ENCODE measurements around the gene ASPN. TPM values are rescaled to one million over a fixed set of nuclear protein-coding genes. Genes with fewer than 3 reads are reported as not detected.

The ASPN gene
- total RNA-seq, 2 experiments from 2014 or later = not detected

GRCh38 chr9:92492781-92493401 is 10.6 kb upstream of the ASPN start:
- Mint-ChIP-seq H3K36me3 (ENCODE audit: low read depth) (no peaks in the 10 kb centered on the region), H3K27ac (no peak overlapping the region), H3K27me3 (no peaks in the 10 kb centered on the region), H3K9me3 (no peaks in the 10 kb centered on the region), H3K4me3 (no peak overlapping the region), H3K4me1 (ENCODE audit: low read depth) (no peaks in the 10 kb centered on the region)
- DNase-seq (no peak), ATAC-seq (ENCODE audit: poor library complexity) (no peak)
- no peak overlapping the region for H3K4me3 ChIP-seq (ENCODE audit: low read length)
- H3K36me3 ChIP-seq (ENCODE audit: insufficient read depth, low read length) = no peaks in the 10 kb centered on the region
- H3K27me3 ChIP-seq (ENCODE audit: control insufficient read depth in 1 of 2, insufficient read depth in 2 of 2, low read length in 2 of 2) = no peaks in the 10 kb centered on the region
- no peak for TF ChIP-seq CTCF (IDR thresholded peaks at IDR 0.05)
- H3K9me3 ChIP-seq (ENCODE audit: control insufficient read depth in 1 of 2, insufficient read depth in 1 of 2, low read length in 2 of 2) = no peaks in the 10 kb centered on the region
- no peaks in the 10 kb centered on the region for H3K4me1 ChIP-seq (ENCODE audit: insufficient read depth, low read length)
- ChIA-PET CTCF (no interaction called here), POLR2A (no interaction called here)
- H3K27ac ChIP-seq (ENCODE audit: low read depth in 1 of 2, low read length in 2 of 2) = no peak overlapping the region
- intact Hi-C loops (cut with DNase I, micrococcal nuclease) = no loop called here

GRCh38 chr9:92488681-92489550 is 6.6 kb upstream of the ASPN start:
- H3K4me1 Mint-ChIP-seq (ENCODE audit: low read depth) = no peaks in the 10 kb centered on the region
- TF ChIP-seq CTCF (IDR thresholded peaks at IDR 0.05) = no peak
- H3K36me3 Mint-ChIP-seq (ENCODE audit: low read depth) = no peaks in the 10 kb centered on the region
- CTCF ChIA-PET = no interaction called here
- H3K27ac Mint-ChIP-seq = no peak overlapping the region
- H3K9me3 ChIP-seq (ENCODE audit: control insufficient read depth in 1 of 2, insufficient read depth in 1 of 2, low read length in 2 of 2) = no peaks in the 10 kb centered on the region
- POLR2A ChIA-PET = no interaction called here
- no peaks in the 10 kb centered on the region for H3K9me3 Mint-ChIP-seq
- ATAC-seq (ENCODE audit: poor library complexity) (no peak), DNase-seq (no peak)
- H3K27me3 Mint-ChIP-seq = no peaks in the 10 kb centered on the region
- intact Hi-C loops (cut with DNase I, micrococcal nuclease) = no loop called here
- H3K27me3 ChIP-seq (ENCODE audit: control insufficient read depth in 1 of 2, insufficient read depth in 2 of 2, low read length in 2 of 2) = no peaks in the 10 kb centered on the region
- no peak overlapping the region for H3K4me3 Mint-ChIP-seq
- no peaks in the 10 kb centered on the region for H3K4me1 ChIP-seq (ENCODE audit: insufficient read depth, low read length)
- no peak overlapping the region for H3K4me3 ChIP-seq (ENCODE audit: low read length)
- H3K36me3 ChIP-seq (ENCODE audit: insufficient read depth, low read length) = no peaks in the 10 kb centered on the region
- H3K27ac ChIP-seq (ENCODE audit: low read depth in 1 of 2, low read length in 2 of 2) = no peak overlapping the region

GRCh38 chr9:92486371-92486770 is 4.1 kb upstream of the ASPN start:
- no peak overlapping the region for H3K27ac Mint-ChIP-seq
- intact Hi-C loops (cut with DNase I, micrococcal nuclease) = no loop called here
- no peak overlapping the region for H3K27ac ChIP-seq (ENCODE audit: low read depth in 1 of 2, low read length in 2 of 2)
- no peaks in the 10 kb centered on the region for H3K27me3 Mint-ChIP-seq
- no peaks in the 10 kb centered on the region for H3K4me1 Mint-ChIP-seq (ENCODE audit: low read depth)
- H3K4me1 ChIP-seq (ENCODE audit: insufficient read depth, low read length) = no peaks in the 10 kb centered on the region
- ATAC-seq (ENCODE audit: poor library complexity) (no peak), DNase-seq (no peak)
- CTCF ChIA-PET = interaction anchor here (1.8 kb wide), 1 partner anchor 9 kb away, joined by 4 read pairs; no protein-coding TSS in a partner anchor
- no peaks in the 10 kb centered on the region for H3K36me3 Mint-ChIP-seq (ENCODE audit: low read depth)
- no peaks in the 10 kb centered on the region for H3K9me3 ChIP-seq (ENCODE audit: control insufficient read depth in 1 of 2, insufficient read depth in 1 of 2, low read length in 2 of 2)
- H3K4me3 ChIP-seq (ENCODE audit: low read length) = no peak overlapping the region
- no peak overlapping the region for H3K4me3 Mint-ChIP-seq
- no peaks in the 10 kb centered on the region for H3K9me3 Mint-ChIP-seq
- POLR2A ChIA-PET = no interaction called here
- no peaks in the 10 kb centered on the region for H3K27me3 ChIP-seq (ENCODE audit: control insufficient read depth in 1 of 2, insufficient read depth in 2 of 2, low read length in 2 of 2)
- no peak for TF ChIP-seq CTCF (IDR thresholded peaks at IDR 0.05)
- no peaks in the 10 kb centered on the region for H3K36me3 ChIP-seq (ENCODE audit: insufficient read depth, low read length)

All from CD4-positive, alpha-beta T cell (primary cell).